ENCODE data around the gene KCNH5. TPM values are rescaled to one million over a fixed set of nuclear protein-coding genes. Genes with fewer than 3 reads are reported as not detected.

Gene KCNH5
- total and polyA plus RNA-seq, 9 of the 15 experiments (the other 6 are each of a cell fraction or from before 2014, with no cell fraction given), result 1.1 to 2.4 (median 1.4) TPM

DNA sequence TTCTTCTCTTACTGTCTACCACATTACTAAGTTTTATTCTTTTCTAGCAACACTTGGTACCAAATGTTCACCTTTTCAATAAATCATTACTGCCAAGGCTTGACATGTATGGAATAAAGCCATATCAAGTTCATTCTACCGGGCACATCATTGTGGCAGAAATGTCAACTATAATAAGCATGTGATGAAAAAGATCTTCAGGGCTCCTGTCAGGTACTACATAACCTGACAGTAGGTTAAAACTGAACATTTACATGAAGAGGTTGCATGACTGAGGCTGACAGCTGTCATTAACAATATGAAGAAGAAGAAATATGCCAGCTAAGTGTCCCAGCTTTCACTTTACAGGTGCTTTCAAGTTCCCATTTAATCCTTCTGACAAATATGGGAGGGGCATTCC lies 178.9 kb downstream of the KCNH5 start:
- no peak overlapping the region for H3K4me3 ChIP-seq
- intact Hi-C loops (cut with micrococcal nuclease), result no loop called here
- H3K36me3 ChIP-seq (ENCODE audit: control insufficient read depth, insufficient read depth, low read length), result no peaks in the 10 kb centered on the region
- in situ Hi-C loops (cut with MboI), result no loop called here
- H3K27ac ChIP-seq (ENCODE audit: extremely low read depth, low read depth, low read length), result no peak overlapping the region
- no peak overlapping the region for H3K4me2 ChIP-seq (ENCODE audit: insufficient read depth, low read length)
- no peaks in the 10 kb centered on the region for H3K4me1 ChIP-seq (replicated peaks in 1 of 2; ENCODE audit: control insufficient read depth in 2 of 2, insufficient read depth in 2 of 2, low read length in 2 of 2)
- H3K9ac ChIP-seq (ENCODE audit: insufficient read depth in 1 of 2, low read depth in 2 of 2, low read length in 2 of 2), result no peak overlapping the region
- ATAC-seq, result no peak
- no peaks in the 10 kb centered on the region for H3K9me1 ChIP-seq (ENCODE audit: control insufficient read depth, insufficient read depth, low read length)
- ChIA-PET CTCF (ENCODE audit: low intra/inter-chr PET ratio) (no interaction called here), POLR2A (no interaction called here)
- no peaks in the 10 kb centered on the region for H3K79me2 ChIP-seq (ENCODE audit: control insufficient read depth, insufficient read depth, low read length)
- H3K9me3 ChIP-seq (replicated peaks; ENCODE audit: control insufficient read depth, insufficient read depth, low read depth, low read length), result no peaks in the 10 kb centered on the region
- H3K27me3 ChIP-seq (ENCODE audit: control insufficient read depth in 2 of 2, insufficient read depth in 2 of 2, low read length in 2 of 2), result no peaks in the 10 kb centered on the region
- 0% methylated on average over 1 of the region's 1 CpG for WGBS (ENCODE audit: insufficient coverage, low coverage, missing lambda C conversion rate)
- H4K20me1 ChIP-seq (replicated peaks; ENCODE audit: control insufficient read depth, insufficient read depth, low read length), result no peaks in the 10 kb centered on the region
- BruUV-seq (replicated peaks), result no TSS peak
- H2AFZ ChIP-seq (ENCODE audit: low read depth, low read length), result no peak overlapping the region
- DNase-seq (ENCODE audit: extremely low read depth in 1 of 4, low spot score in 3 of 4), result no peak
- no peak for FAIRE-seq
- TF ChIP-seq, protein P1, sequence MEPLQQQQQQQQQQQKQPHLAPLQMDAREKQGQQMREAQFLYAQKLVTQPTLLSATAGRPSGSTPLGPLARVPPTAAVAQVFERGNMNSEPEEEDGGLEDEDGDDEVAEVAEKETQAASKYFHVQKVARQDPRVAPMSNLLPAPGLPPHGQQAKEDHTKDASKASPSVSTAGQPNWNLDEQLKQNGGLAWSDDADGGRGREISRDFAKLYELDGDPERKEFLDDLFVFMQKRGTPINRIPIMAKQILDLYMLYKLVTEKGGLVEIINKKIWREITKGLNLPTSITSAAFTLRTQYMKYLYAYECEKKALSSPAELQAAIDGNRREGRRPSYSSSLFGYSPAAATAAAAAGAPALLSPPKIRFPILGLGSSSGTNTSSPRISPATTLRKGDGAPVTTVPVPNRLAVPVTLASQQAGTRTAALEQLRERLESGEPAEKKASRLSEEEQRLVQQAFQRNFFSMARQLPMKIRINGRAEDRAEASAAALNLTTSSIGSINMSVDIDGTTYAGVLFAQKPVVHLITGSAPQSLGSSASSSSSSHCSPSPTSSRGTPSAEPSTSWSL (CRISPR knock-in tag; IDR thresholded peaks at IDR 0.05; ENCODE audit: borderline replicate concordance), result no peak
- TF ChIP-seq ZSCAN32 (CRISPR knock-in tag; IDR thresholded peaks at IDR 0.05), result no peak
- TF ChIP-seq, protein P2, sequence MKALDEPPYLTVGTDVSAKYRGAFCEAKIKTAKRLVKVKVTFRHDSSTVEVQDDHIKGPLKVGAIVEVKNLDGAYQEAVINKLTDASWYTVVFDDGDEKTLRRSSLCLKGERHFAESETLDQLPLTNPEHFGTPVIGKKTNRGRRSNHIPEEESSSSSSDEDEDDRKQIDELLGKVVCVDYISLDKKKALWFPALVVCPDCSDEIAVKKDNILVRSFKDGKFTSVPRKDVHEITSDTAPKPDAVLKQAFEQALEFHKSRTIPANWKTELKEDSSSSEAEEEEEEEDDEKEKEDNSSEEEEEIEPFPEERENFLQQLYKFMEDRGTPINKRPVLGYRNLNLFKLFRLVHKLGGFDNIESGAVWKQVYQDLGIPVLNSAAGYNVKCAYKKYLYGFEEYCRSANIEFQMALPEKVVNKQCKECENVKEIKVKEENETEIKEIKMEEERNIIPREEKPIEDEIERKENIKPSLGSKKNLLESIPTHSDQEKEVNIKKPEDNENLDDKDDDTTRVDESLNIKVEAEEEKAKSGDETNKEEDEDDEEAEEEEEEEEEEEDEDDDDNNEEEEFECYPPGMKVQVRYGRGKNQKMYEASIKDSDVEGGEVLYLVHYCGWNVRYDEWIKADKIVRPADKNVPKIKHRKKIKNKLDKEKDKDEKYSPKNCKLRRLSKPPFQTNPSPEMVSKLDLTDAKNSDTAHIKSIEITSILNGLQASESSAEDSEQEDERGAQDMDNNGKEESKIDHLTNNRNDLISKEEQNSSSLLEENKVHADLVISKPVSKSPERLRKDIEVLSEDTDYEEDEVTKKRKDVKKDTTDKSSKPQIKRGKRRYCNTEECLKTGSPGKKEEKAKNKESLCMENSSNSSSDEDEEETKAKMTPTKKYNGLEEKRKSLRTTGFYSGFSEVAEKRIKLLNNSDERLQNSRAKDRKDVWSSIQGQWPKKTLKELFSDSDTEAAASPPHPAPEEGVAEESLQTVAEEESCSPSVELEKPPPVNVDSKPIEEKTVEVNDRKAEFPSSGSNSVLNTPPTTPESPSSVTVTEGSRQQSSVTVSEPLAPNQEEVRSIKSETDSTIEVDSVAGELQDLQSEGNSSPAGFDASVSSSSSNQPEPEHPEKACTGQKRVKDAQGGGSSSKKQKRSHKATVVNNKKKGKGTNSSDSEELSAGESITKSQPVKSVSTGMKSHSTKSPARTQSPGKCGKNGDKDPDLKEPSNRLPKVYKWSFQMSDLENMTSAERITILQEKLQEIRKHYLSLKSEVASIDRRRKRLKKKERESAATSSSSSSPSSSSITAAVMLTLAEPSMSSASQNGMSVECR (CRISPR knock-in tag; IDR thresholded peaks at IDR 0.05), result no peak
- no peak for TF ChIP-seq U2AF1 (optimal IDR thresholded peaks at IDR 0.05; ENCODE audit: low read depth, low read length)
- no peak for TF ChIP-seq ZNF764 (CRISPR knock-in tag; IDR thresholded peaks at IDR 0.05; ENCODE audit: low read depth)
- TF ChIP-seq ESRRB (CRISPR knock-in tag; IDR thresholded peaks at IDR 0.05; ENCODE audit: borderline replicate concordance), result no peak
- TF ChIP-seq, protein P3, sequence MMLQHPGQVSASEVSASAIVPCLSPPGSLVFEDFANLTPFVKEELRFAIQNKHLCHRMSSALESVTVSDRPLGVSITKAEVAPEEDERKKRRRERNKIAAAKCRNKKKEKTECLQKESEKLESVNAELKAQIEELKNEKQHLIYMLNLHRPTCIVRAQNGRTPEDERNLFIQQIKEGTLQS (IDR thresholded peaks at IDR 0.05), result no peak
- TF ChIP-seq, protein P3 (CRISPR knock-in tag; conservative IDR thresholded peaks at IDR 0.05), result no peak
- TF ChIP-seq, protein P4, sequence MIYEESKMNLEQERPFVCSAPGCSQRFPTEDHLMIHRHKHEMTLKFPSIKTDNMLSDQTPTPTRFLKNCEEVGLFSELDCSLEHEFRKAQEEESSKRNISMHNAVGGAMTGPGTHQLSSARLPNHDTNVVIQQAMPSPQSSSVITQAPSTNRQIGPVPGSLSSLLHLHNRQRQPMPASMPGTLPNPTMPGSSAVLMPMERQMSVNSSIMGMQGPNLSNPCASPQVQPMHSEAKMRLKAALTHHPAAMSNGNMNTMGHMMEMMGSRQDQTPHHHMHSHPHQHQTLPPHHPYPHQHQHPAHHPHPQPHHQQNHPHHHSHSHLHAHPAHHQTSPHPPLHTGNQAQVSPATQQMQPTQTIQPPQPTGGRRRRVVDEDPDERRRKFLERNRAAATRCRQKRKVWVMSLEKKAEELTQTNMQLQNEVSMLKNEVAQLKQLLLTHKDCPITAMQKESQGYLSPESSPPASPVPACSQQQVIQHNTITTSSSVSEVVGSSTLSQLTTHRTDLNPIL (CRISPR knock-in tag; IDR thresholded peaks at IDR 0.05), result no peak
- no peak for TF ChIP-seq ZNF316 (IDR thresholded peaks at IDR 0.05)
- TF ChIP-seq STAT5B (CRISPR knock-in tag; IDR thresholded peaks at IDR 0.05), result no peak
- TF ChIP-seq NCOA1 (IDR thresholded peaks at IDR 0.05; ENCODE audit: low read depth), result no peak
- TF ChIP-seq, protein P5, sequence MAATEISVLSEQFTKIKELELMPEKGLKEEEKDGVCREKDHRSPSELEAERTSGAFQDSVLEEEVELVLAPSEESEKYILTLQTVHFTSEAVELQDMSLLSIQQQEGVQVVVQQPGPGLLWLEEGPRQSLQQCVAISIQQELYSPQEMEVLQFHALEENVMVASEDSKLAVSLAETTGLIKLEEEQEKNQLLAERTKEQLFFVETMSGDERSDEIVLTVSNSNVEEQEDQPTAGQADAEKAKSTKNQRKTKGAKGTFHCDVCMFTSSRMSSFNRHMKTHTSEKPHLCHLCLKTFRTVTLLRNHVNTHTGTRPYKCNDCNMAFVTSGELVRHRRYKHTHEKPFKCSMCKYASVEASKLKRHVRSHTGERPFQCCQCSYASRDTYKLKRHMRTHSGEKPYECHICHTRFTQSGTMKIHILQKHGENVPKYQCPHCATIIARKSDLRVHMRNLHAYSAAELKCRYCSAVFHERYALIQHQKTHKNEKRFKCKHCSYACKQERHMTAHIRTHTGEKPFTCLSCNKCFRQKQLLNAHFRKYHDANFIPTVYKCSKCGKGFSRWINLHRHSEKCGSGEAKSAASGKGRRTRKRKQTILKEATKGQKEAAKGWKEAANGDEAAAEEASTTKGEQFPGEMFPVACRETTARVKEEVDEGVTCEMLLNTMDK (IDR thresholded peaks at IDR 0.05; ENCODE audit: borderline replicate concordance, insufficient read depth, low read depth, low read length, poor library complexity, severe bottlenecking), result no peak
